ENCODE results near the gene PSPH.

DNA sequence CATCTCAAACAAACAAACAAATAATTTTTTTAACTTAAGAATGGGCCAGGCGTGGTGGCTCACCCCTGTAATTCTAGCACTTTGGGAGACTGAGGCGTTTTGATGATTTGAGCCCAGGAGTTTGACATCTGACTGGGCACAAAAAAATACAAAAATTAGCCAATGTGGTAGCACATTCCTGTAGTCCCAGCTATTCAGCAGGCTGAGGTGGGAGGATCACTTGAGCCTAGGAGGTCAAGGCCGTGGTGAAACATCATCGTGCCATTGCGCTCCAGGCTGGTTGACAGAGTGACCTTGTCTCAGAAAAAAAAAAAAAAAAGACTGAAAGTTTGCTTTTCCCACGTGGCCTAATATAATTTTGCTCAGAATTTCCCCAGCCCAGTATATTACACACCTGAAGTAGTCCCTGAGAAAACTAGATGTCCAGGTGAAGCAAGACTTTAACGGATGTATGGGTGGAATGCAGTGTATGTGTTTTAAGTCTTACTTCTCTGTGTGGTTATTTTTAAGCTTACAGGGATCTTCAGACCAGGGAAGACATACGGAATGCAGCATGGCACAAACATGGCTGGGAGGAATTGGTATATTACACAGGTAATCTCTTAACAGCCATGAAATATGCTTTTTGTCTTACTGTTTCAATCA is 54.3 kb downstream of the PSPH start:
- TF ChIP-seq, protein P1, sequence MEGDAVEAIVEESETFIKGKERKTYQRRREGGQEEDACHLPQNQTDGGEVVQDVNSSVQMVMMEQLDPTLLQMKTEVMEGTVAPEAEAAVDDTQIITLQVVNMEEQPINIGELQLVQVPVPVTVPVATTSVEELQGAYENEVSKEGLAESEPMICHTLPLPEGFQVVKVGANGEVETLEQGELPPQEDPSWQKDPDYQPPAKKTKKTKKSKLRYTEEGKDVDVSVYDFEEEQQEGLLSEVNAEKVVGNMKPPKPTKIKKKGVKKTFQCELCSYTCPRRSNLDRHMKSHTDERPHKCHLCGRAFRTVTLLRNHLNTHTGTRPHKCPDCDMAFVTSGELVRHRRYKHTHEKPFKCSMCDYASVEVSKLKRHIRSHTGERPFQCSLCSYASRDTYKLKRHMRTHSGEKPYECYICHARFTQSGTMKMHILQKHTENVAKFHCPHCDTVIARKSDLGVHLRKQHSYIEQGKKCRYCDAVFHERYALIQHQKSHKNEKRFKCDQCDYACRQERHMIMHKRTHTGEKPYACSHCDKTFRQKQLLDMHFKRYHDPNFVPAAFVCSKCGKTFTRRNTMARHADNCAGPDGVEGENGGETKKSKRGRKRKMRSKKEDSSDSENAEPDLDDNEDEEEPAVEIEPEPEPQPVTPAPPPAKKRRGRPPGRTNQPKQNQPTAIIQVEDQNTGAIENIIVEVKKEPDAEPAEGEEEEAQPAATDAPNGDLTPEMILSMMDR (IDR thresholded peaks at IDR 0.05) = no peak
- no peak for TF ChIP-seq POLR2A (IDR thresholded peaks at IDR 0.05)
